ENCODE measurements around the gene ABLIM1.

- TF ChIP-seq CTCF (IDR thresholded peaks at IDR 0.05) (no peak), POLR2AphosphoS5 (IDR thresholded peaks at IDR 0.05) (no peak), POLR2A (IDR thresholded peaks at IDR 0.05) (no peak), EP300 (IDR thresholded peaks at IDR 0.05) (no peak)
Measured at GRCh38 chr10:114652402-114653368, 5.4 kb downstream of the ABLIM1 start.
